ENCODE measurements around the gene ECPAS. TPM values are rescaled to one million over a fixed set of nuclear protein-coding genes. Genes with fewer than 3 reads are reported as not detected.
"Not testable (repeated sequence)": the region's sequence is repeated elsewhere in the genome, so short reads cannot be mapped to it uniquely, and the experiment has no call there.

The ECPAS gene
- total and polyA plus RNA-seq, 2 experiments from 2014 or later = 29.4 to 56.6 TPM

DNA sequence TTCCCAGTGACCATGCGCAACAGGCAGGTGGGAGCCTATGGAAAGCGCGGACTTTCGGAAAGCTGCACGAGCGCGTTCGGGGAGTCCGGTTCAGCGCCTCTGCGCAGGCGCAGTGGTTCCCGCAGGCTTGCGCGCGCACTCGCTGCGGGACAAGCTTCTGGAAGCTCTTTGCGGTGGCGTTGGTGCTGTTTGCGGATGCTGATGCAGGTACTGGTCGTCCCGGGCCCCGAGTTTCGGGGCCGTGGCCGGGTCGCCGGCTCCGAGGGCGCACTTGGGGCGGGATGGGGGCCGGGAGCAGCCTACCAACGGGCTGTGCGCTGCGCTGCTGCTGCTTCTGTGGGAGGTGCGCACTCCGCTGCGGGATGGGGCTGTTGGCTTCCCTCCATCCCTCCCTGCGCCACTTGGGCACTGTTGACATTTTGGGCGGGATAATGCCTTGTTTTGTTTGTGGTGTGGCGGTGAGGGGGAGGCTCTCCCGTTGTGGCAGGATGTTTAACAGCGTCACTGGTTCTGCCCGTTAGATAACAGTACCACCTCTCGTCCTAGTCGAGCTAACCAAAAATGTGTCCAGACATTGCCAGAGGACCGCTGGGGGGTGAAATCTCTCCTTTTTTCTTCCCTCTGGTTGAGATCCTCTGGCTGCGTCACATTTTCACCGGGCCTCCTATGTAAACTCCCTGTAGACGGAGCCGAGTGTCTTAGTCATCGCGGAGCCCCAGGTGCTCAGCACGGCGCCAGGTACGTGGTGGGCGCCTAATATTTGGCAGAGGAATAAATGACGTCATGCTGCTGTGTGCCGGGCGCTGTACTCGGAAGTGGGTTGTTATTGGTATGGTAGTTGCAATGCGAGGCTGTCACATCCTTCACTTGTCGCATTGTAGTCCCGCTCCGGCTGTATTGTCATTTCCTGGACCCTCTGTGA lies 41.1 kb upstream of the ECPAS start, which contains the start of gene ZNF483:
TSS of gene ZNF483 (plus strand) at position 124 of the 922 bp plus-strand sequence. CDS start 2,217 bp downstream, outside the sequence.
- TF ChIP-seq, protein P1, sequence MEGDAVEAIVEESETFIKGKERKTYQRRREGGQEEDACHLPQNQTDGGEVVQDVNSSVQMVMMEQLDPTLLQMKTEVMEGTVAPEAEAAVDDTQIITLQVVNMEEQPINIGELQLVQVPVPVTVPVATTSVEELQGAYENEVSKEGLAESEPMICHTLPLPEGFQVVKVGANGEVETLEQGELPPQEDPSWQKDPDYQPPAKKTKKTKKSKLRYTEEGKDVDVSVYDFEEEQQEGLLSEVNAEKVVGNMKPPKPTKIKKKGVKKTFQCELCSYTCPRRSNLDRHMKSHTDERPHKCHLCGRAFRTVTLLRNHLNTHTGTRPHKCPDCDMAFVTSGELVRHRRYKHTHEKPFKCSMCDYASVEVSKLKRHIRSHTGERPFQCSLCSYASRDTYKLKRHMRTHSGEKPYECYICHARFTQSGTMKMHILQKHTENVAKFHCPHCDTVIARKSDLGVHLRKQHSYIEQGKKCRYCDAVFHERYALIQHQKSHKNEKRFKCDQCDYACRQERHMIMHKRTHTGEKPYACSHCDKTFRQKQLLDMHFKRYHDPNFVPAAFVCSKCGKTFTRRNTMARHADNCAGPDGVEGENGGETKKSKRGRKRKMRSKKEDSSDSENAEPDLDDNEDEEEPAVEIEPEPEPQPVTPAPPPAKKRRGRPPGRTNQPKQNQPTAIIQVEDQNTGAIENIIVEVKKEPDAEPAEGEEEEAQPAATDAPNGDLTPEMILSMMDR (IDR thresholded peaks at IDR 0.05; ENCODE audit: low read depth, low read length) = no peak
- Histone ChIP-seq H3K27me3 (peaks cover 4% of the 10 kb centered on the region), H3K27ac (no peak within 1 kb of the TSS), H3K9me3 (ENCODE audit: low read depth) (no peaks in the 10 kb centered on the region), H3K36me3 (no peaks in the 10 kb centered on the region), H3K4me1 (ENCODE audit: low read depth) (no peaks in the 10 kb centered on the region), H3K4me3 (peak within 1 kb of the TSS; percentile 66)
- peak; percentile 83 to 91 for DNase-seq (ENCODE audit: low read depth in 1 of 2, low spot score in 1 of 2)

DNA sequence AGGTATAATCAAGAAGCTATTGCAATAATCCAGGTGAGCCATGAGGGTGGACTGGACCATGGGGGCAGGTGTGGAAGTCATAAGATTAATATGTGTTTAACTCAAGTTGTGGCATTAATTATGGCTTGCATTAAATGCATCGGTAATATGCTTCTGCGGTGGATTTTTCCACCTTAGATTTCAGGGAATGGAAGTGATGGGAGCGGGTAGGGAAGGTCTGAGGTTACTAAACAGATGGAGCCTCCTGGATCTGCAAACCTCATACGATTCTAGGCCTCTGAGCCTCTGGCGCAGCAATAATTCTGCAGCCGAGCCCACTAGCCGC lies 40.5 kb upstream of the ECPAS start:
- TF ChIP-seq, protein P1 (IDR thresholded peaks at IDR 0.05; ENCODE audit: low read depth, low read length) = no peak
- Histone ChIP-seq H3K4me3 (peak overlapping the region; percentile 66), H3K27ac (no peak overlapping the region)

DNA sequence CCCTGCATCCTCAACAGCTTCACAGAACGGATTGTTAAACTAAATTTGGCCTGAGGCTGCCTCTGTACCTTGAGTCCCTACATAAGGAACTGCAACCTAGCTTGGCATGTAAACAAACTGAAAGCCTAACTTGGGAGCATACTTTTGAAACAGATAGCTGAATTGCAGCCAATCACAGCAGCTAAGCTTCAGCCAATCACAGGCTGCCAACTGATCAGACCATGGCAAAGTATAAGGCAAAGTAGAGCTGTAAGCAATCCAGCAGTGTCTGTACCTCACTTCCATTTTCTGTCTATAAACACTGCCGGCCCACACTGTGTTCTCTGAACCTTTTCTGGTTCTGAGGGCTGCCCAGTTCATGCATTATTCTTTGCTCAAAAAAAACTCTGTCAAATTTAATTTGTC lies 31.9 kb upstream of the ECPAS start:
- Histone ChIP-seq H3K27ac (no peak overlapping the region), H3K9me3 (ENCODE audit: low read depth) (no peaks in the 10 kb centered on the region), H3K4me3 (no peak overlapping the region), H3K27me3 (no peaks in the 10 kb centered on the region), H3K4me1 (ENCODE audit: low read depth) (no peaks in the 10 kb centered on the region), H3K36me3 (no peaks in the 10 kb centered on the region)
- DNase-seq (ENCODE audit: low read depth in 1 of 2, low spot score in 1 of 2) = peak in 1 of 2 donors; percentile 32
- TF ChIP-seq, protein P1 (IDR thresholded peaks at IDR 0.05; ENCODE audit: low read depth, low read length) = no peak

More for the DNA sequence above, 40.5 kb upstream of the ECPAS start:
- no peaks in the 10 kb centered on the region for H3K36me3 ChIP-seq
- no peaks in the 10 kb centered on the region for H3K9me3 ChIP-seq (ENCODE audit: low read depth)
- DNase-seq (ENCODE audit: low read depth in 1 of 2, low spot score in 1 of 2) = no peak
- no peaks in the 10 kb centered on the region for H3K4me1 ChIP-seq (ENCODE audit: low read depth)
- H3K27me3 ChIP-seq = peaks cover 4% of the 10 kb centered on the region

DNA sequence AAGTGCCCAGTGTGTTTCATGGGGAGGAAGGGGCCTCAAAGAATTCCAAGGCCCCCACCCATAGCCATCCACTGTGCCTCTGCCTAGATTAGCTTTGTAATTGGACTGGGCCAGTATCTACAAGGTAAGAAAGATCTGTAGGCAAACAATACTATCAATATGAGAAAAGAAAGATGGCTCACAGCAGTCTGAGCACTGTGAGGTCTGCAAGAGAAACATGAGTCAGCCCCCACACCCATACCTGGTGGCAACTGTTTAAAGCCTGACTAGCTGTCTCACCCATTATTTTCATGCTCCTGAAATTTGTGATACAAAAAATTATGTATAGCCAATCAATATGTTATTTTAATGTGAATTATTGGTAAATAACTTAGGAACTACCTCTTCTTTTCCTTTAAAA lies 30.8 kb upstream of the ECPAS start:
- H3K9me3 ChIP-seq (ENCODE audit: low read depth) = no peaks in the 10 kb centered on the region
- H3K4me3 ChIP-seq = no peak overlapping the region
- H3K27ac ChIP-seq = no peak overlapping the region
- no peaks in the 10 kb centered on the region for H3K27me3 ChIP-seq
- no peak for DNase-seq (ENCODE audit: low read depth in 1 of 2, low spot score in 1 of 2)
- TF ChIP-seq, protein P1 (IDR thresholded peaks at IDR 0.05; ENCODE audit: low read depth, low read length) = no peak
- H3K4me1 ChIP-seq (ENCODE audit: low read depth) = no peaks in the 10 kb centered on the region
- no peaks in the 10 kb centered on the region for H3K36me3 ChIP-seq

DNA sequence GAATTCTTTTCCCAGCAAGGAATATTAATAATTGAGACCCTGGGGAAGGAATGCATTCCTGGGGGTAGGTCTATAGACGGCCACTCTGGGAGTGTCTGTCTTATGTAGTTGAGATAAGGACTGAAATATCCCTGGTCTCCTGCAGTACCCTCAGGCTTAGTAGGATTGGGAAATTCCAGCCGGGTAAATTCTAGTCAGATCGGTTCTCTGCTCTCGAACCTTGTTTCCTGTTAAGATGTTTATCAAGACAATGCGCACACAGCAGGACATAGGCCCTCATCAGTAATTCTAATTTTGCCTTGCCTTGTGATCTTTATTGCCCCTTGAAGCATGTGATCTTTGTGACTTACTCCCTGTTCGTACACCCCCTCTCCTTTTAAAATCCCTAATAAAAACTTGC lies 27.4 kb upstream of the ECPAS start:
- not testable (repeated sequence) for DNase-seq (ENCODE audit: low read depth in 1 of 2, low spot score in 1 of 2); H3K27me3 ChIP-seq; H3K4me3 ChIP-seq; H3K4me1 ChIP-seq (ENCODE audit: low read depth); H3K36me3 ChIP-seq; H3K27ac ChIP-seq; H3K9me3 ChIP-seq (ENCODE audit: low read depth)

DNA sequence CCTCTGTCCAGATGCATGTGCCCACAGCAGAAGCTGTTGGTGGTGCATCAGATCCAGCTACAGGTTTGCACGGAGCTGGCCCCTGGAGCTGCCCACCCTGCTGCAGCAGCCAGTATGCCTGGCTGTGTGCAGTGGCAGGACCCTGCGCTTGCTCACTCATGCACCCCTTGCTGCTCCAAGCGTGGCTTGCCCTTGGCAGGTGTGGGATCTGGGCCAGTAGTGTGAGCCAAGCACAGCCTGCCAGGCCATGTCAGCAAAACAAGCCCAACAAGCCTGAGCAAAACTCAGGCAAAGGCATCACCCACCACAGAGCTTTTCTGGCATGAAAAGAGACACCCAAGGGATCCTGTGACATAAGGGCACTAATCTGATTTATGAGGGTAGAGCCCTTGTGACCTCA lies 18.3 kb upstream of the ECPAS start:
- Histone ChIP-seq H3K27me3 (no peaks in the 10 kb centered on the region), H3K4me1 (ENCODE audit: low read depth) (no peaks in the 10 kb centered on the region), H3K27ac (no peak overlapping the region), H3K4me3 (no peak overlapping the region), H3K36me3 (no peaks in the 10 kb centered on the region), H3K9me3 (ENCODE audit: low read depth) (no peaks in the 10 kb centered on the region)
- TF ChIP-seq, protein P1 (IDR thresholded peaks at IDR 0.05; ENCODE audit: low read depth, low read length) = no peak
- DNase-seq (ENCODE audit: low read depth in 1 of 2, low spot score in 1 of 2) = no peak

All from cardiac muscle cell (in vitro differentiated cells and primary cell).